Fibroblast of lung (primary cell): ENCODE results near the gene MRTFA. TPM values are rescaled to one million over a fixed set of nuclear protein-coding genes. Genes with fewer than 3 reads are reported as not detected.
"Not testable (repeated sequence)": the region's sequence is repeated elsewhere in the genome, so short reads cannot be mapped to it uniquely, and the experiment has no call there.

Experiments used
- DNase-seq, 2 donors: peaks; one replicate each; pipeline versions ENCODE4 v3.0.0 to v3.0.0-alpha.2; 2010; ENCODE audit warnings: low read depth in 2 of 2
- H2AFZ ChIP-seq: 2 replicates; pipeline ENCODE4 v1.5.1; 2012; ENCODE audit warnings: low read length, control low read depth, inconsistent platforms
- H3K27ac ChIP-seq: 2 replicates; pipeline ENCODE4 v1.5.1; 2011; ENCODE audit warnings: low read length, control low read depth; ENCODE audit not compliant: insufficient read depth
- H3K27me3 ChIP-seq: 2 replicates; pipeline ENCODE4 v1.5.1; 2011; ENCODE audit warnings: mild to moderate bottlenecking, low read length; ENCODE audit not compliant: control insufficient read depth, insufficient read depth
- H3K36me3 ChIP-seq: 2 replicates; pipeline ENCODE4 v1.5.1; 2011; ENCODE audit warnings: low read length; ENCODE audit not compliant: control insufficient read depth, insufficient read depth
- H3K4me1 ChIP-seq: 2 replicates; pipeline ENCODE4 v1.5.1; 2011; ENCODE audit warnings: low read length; ENCODE audit not compliant: control insufficient read depth, insufficient read depth; ENCODE audit errors: extremely low read depth
- H3K4me2 ChIP-seq: 2 replicates; pipeline ENCODE4 v1.5.1; 2011; ENCODE audit warnings: low read length, control low read depth; ENCODE audit not compliant: insufficient read depth; ENCODE audit errors: extremely low read depth
- H3K4me3 ChIP-seq, 4 experiments: fragments of 200-600 bp in 1 of 4; sonication (generic) in 1 of 4; replicated peaks in 1 of 4; 2 replicates each; pipeline ENCODE4 v1.5.1; 2011 to 2016; ENCODE audit warnings: low read length in 4 of 4, low read depth in 3 of 4, mild to moderate bottlenecking in 3 of 4, control low read depth in 2 of 4, inconsistent platforms in 1 of 4, mixed read lengths in 1 of 4; ENCODE audit not compliant: insufficient read depth in 1 of 4; ENCODE audit errors: control extremely low read depth in 1 of 4
- H3K79me2 ChIP-seq: 2 replicates; pipeline ENCODE4 v1.5.1; 2012; ENCODE audit warnings: mild to moderate bottlenecking, low read length, inconsistent platforms; ENCODE audit not compliant: control insufficient read depth, insufficient read depth
- H3K9ac ChIP-seq: 2 replicates; pipeline ENCODE4 v1.5.1; 2011; ENCODE audit warnings: mild to moderate bottlenecking, low read length, control low read depth; ENCODE audit not compliant: insufficient read depth
- H3K9me3 ChIP-seq: 2 replicates; pipeline ENCODE4 v1.5.1; 2012; ENCODE audit warnings: low read depth, low read length; ENCODE audit not compliant: control insufficient read depth, insufficient read depth
- H4K20me1 ChIP-seq: 2 replicates; pipeline ENCODE4 v1.5.1; 2011; ENCODE audit warnings: low read length; ENCODE audit not compliant: control insufficient read depth, insufficient read depth; ENCODE audit errors: extremely low read depth
- EZH2 ChIP-seq: IDR thresholded peaks from 2 replicates; pipeline ENCODE4 v1.5.1; 2012; ENCODE audit warnings: low read length, control low read depth, mild to moderate bottlenecking; ENCODE audit errors: missing control alignments
- polyA plus RNA-seq, 2 donors: library from polyadenylated mRNA; depleted of rRNA in 1 of 2; stranded (reverse) in 1 of 2; unstranded in 1 of 2; fragments of >200 nt; gene quantifications; 2 replicates each; pipeline ENCODE4 v1.2.1, GENCODE V29; 2011 to 2012; ENCODE audit warnings: missing spikeins in 1 of 2
- total RNA-seq: library from RNA; depleted of rRNA; stranded (reverse); fragments of >200 nt; gene quantifications from 2 replicates; pipeline ENCODE4 v1.2.1, GENCODE V29; 2014
- TF ChIP-seq, protein P1 (sequence below), 2 donors: IDR thresholded peaks in 1 of 2; conservative IDR thresholded peaks in 1 of 2; 1 replicate in 1 of 2; 2 replicates in 1 of 2; pipeline ENCODE4 v1.5.1; 2011 to 2012; ENCODE audit warnings: low read length in 2 of 2, control low read depth in 1 of 2, inconsistent platforms in 1 of 2, low read depth in 1 of 2, mild to moderate bottlenecking in 1 of 2

MRTFA gene
- total and polyA plus RNA-seq, 2 donors (not counting 1 experiment from before 2014, with no cell fraction given): 7.6 to 23.0 TPM

DNA sequence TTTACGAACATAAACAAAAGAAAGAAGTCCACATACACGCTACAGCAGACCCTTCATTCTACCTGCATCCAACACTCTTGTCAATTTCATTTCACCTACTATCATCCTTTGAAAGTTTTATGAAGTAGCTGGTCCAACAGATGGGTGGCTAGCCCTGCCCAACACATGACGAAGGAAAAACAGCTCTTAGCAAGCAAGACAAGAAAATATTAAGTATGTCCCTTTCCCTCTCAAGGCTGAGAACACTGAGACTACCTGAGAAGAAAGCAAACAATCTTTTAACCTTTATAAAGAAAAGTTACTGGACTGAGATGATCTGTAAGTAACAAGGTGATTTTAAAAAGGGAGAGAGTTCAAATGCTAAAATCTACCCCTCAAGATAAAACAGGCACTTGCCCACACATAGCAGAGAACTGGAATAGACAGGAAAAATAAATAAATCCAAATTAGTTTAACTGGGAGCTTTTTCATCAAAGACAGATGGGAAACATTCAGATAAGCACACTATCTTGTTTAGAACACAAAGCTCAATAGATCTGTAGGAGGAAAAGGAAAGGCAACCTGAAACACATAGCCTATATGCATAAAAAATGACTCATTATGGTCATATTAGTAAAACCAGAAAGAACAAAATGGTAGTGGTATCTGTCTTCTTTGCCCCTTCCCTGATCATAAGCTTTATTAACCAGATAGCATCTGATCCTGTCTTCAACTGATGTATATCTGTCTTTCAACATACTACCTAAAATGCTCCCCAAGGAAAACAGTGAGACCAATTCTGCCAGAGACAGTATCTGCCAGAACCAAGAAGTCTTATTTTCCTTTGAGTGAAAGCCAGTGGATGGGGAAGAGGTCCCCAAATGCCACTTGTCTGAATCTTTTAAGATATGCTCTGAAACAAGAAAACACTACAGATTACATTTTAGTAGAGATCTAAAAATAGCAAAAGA is 104.3 kb downstream of the MRTFA start:
- H3K4me2 ChIP-seq: peak overlapping the region; percentile 55
- peaks cover 34% of the 10 kb centered on the region for H3K79me2 ChIP-seq
- no peak overlapping the region for H3K27ac ChIP-seq
- H3K4me3 ChIP-seq: peak overlapping the region in 1 of 4 experiments; percentile 3
- peaks cover 20% of the 10 kb centered on the region for H3K4me1 ChIP-seq
- no peaks in the 10 kb centered on the region for H4K20me1 ChIP-seq
- H3K27me3 ChIP-seq: no peaks in the 10 kb centered on the region
- no peaks in the 10 kb centered on the region for H3K9me3 ChIP-seq
- TF ChIP-seq EZH2: no peak
- TF ChIP-seq, protein P1, sequence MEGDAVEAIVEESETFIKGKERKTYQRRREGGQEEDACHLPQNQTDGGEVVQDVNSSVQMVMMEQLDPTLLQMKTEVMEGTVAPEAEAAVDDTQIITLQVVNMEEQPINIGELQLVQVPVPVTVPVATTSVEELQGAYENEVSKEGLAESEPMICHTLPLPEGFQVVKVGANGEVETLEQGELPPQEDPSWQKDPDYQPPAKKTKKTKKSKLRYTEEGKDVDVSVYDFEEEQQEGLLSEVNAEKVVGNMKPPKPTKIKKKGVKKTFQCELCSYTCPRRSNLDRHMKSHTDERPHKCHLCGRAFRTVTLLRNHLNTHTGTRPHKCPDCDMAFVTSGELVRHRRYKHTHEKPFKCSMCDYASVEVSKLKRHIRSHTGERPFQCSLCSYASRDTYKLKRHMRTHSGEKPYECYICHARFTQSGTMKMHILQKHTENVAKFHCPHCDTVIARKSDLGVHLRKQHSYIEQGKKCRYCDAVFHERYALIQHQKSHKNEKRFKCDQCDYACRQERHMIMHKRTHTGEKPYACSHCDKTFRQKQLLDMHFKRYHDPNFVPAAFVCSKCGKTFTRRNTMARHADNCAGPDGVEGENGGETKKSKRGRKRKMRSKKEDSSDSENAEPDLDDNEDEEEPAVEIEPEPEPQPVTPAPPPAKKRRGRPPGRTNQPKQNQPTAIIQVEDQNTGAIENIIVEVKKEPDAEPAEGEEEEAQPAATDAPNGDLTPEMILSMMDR (conservative IDR thresholded peaks at IDR 0.05 in 1 of 2, IDR thresholded peaks at IDR 0.05 in 1 of 2; ENCODE audit: low read depth in 1 of 2, low read length in 2 of 2): no peak
- H3K36me3 ChIP-seq: no peaks in the 10 kb centered on the region
- H2AFZ ChIP-seq: no peak overlapping the region
- H3K9ac ChIP-seq: no peak overlapping the region
- no peak for DNase-seq

GRCh38 chr22:40530391-40530790 is 106.1 kb downstream of the MRTFA start:
- Histone ChIP-seq H3K79me2 (peaks cover 49% of the 10 kb centered on the region), H3K4me1 (peaks cover 18% of the 10 kb centered on the region)
- H3K4me3 ChIP-seq, H3K4me2 ChIP-seq, H2AFZ ChIP-seq, H3K9ac ChIP-seq, H3K27me3 ChIP-seq, H3K27ac ChIP-seq, DNase-seq, H3K9me3 ChIP-seq, H3K36me3 ChIP-seq, H4K20me1 ChIP-seq: not testable (repeated sequence)

DNA sequence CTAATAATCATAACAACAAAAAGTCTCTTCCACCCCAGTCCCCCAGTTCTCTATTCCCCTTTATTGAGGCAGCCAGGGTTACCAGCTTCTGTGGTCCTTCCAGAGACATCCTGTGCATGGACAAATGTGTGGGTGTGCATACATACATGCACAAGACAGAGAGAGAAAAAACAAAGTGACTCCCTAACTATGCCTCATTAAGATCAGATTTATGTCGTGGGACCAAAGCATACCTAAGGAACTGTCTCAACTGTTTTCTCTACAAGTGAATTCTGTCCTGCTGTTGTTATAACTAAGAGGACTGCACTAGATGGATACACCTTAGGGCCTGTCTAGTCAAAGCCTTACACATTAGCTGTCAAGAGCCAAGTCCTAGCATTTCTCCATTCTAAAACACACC is 106.7 kb downstream of the MRTFA start:
- H3K4me3 ChIP-seq: no peak overlapping the region
- no peaks in the 10 kb centered on the region for H4K20me1 ChIP-seq
- no peak overlapping the region for H3K9ac ChIP-seq
- peaks cover 18% of the 10 kb centered on the region for H3K4me1 ChIP-seq
- no peak overlapping the region for H3K27ac ChIP-seq
- H3K36me3 ChIP-seq: no peaks in the 10 kb centered on the region
- H3K9me3 ChIP-seq: no peaks in the 10 kb centered on the region
- TF ChIP-seq, protein P1 (conservative IDR thresholded peaks at IDR 0.05 in 1 of 2, IDR thresholded peaks at IDR 0.05 in 1 of 2; ENCODE audit: low read depth in 1 of 2, low read length in 2 of 2): no peak
- no peak for TF ChIP-seq EZH2
- no peak overlapping the region for H2AFZ ChIP-seq
- DNase-seq: peak in 1 of 2 donors; percentile 43
- peaks cover 49% of the 10 kb centered on the region for H3K79me2 ChIP-seq
- no peaks in the 10 kb centered on the region for H3K27me3 ChIP-seq
- no peak overlapping the region for H3K4me2 ChIP-seq
